Measurements from ENCODE around the gene MYH10. TPM values are rescaled to one million over a fixed set of nuclear protein-coding genes. Genes with fewer than 3 reads are reported as not detected.

Gene MYH10
- total RNA-seq, 1 donor from 2014 or later = 378 TPM

DNA sequence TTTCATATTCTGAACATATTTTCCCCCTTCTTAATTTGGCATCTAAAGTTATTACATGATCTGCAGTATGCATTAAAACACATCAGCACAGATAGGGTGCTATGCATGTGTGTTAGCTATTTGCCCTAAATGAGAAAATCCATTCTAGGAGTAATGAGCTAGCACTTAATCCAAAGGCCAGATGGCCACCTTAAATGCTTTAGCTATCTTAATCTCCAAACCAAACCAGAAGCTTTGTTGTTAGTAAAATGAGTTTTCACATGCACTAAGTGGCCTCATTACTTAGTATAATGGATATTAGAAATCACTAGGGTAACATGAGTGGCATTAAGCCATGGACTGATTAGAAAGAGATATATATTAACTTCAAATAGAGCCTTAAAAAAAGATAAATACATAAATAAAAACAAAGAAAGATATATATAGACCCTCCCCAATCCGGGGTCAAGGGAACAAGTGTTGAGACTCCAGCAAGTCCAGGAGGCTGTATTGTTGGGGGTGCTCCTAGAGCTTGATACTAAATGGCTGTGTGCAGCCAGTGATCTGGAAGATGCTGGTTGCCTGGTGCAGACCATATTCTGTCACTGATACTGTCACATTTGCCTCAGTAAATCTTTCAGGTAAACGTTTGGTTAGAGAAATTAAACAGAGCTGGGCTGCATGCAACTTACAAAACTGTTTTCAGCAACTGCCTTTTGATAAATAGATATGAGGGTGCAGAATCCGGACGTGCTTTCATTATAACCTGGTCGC is 67.3 kb downstream of the MYH10 start:
- Histone ChIP-seq H3K36me3 (peaks cover 30 to 48% of the 10 kb centered on the region in 2 donors), H3K4me3 (no peak overlapping the region), H3K27me3 (no peaks in the 10 kb centered on the region), H3K27ac (peak overlapping the region; percentile 36 to 60), H3K9me3 (no peaks in the 10 kb centered on the region), H3K4me1 (peaks cover 2 to 32% of the 10 kb centered on the region in 2 donors)
- no peak for DNase-seq (ENCODE audit: low spot score in 2 of 2)
- intact Hi-C loops (cut with DNase I) = no loop called here
- no peak for TF ChIP-seq CTCF (IDR thresholded peaks at IDR 0.05)

- no peak for TF ChIP-seq CTCF (IDR thresholded peaks at IDR 0.05)
- H3K4me1 ChIP-seq = peaks cover 13 to 44% of the 10 kb centered on the region in 2 donors
- intact Hi-C loops (cut with DNase I) = no loop called here
- DNase-seq (ENCODE audit: low spot score in 2 of 2) = no peak
- H3K27me3 ChIP-seq = no peaks in the 10 kb centered on the region
- H3K36me3 ChIP-seq = peaks cover 14 to 33% of the 10 kb centered on the region in 2 donors
- no peaks in the 10 kb centered on the region for H3K9me3 ChIP-seq
- no peak overlapping the region for H3K4me3 ChIP-seq
- peak overlapping the region; percentile 41 to 73 for H3K27ac ChIP-seq
These were observed 72.4 kb downstream of the MYH10 start for GRCh38 chr17:8558144-8558543.

- TF ChIP-seq CTCF (IDR thresholded peaks at IDR 0.05) = no peak
- intact Hi-C loops (cut with DNase I) = no loop called here
- peak in 1 of 2 donors; percentile 76 for DNase-seq (ENCODE audit: low spot score in 2 of 2)
- Histone ChIP-seq H3K27ac (peak overlapping the region; percentile 41 to 73), H3K9me3 (no peaks in the 10 kb centered on the region), H3K4me3 (no peak overlapping the region), H3K36me3 (peaks cover 22 to 36% of the 10 kb centered on the region in 2 donors), H3K4me1 (peaks cover 20 to 52% of the 10 kb centered on the region in 2 donors), H3K27me3 (no peaks in the 10 kb centered on the region)
These were observed 73.2 kb downstream of the MYH10 start for GRCh38 chr17:8557176-8557806.

DNA sequence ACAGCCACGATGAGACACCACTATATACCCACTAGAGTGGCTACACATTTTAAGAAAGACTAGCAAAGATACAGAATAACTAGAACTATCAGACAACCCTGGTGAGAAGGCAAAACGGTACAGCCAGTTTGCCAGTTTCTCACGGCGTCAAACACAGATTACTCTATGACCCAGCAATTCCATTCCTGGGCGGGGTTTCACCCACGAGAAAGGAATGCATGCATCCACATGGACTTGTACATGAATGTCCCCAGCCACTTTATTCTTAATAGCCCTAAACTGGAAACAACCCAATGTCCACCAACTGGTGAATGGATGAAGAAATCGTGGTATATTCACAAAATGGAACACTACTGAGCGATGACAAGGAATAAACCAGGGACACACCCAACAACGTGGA is 74.5 kb downstream of the MYH10 start:
- Histone ChIP-seq H3K36me3 (peaks cover 32 to 38% of the 10 kb centered on the region in 2 donors), H3K9me3 (no peaks in the 10 kb centered on the region), H3K4me3 (no peak overlapping the region), H3K27me3 (no peaks in the 10 kb centered on the region), H3K4me1 (peaks cover 21 to 57% of the 10 kb centered on the region in 2 donors), H3K27ac (peak overlapping the region; percentile 41 to 73)
- DNase-seq (ENCODE audit: low spot score in 2 of 2) = peak in 1 of 2 donors; percentile 84
- TF ChIP-seq CTCF (IDR thresholded peaks at IDR 0.05) = no peak
- intact Hi-C loops (cut with DNase I) = no loop called here

DNA sequence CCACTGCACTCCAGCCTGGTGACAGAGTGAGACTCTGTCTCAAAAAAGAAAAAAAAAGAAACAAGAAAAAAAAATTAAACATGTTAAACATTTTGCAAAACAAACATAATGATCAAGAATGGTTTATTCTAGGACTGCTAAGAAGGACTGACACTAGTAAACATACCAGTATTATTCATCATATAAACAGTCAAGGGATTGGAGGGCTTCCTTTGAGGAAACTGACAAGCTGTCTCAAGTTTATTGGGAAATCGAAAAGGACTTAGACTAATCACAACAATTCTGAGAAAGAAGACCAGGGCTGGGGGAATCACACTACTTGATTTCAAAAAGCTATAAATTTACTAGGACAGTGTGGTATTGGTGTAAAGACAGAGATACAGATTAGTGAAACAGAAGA is 75.5 kb downstream of the MYH10 start:
- no peak for DNase-seq (ENCODE audit: low spot score in 2 of 2)
- H3K27me3 ChIP-seq = no peaks in the 10 kb centered on the region
- H3K4me3 ChIP-seq = peak overlapping the region in 1 of 2 donors; percentile 0
- peaks cover 21 to 57% of the 10 kb centered on the region in 2 donors for H3K4me1 ChIP-seq
- H3K9me3 ChIP-seq = no peaks in the 10 kb centered on the region
- peaks cover 28% of the 10 kb centered on the region in 2 donors for H3K36me3 ChIP-seq
- intact Hi-C loops (cut with DNase I) = no loop called here
- TF ChIP-seq CTCF (IDR thresholded peaks at IDR 0.05) = no peak
- H3K27ac ChIP-seq = peak overlapping the region; percentile 41 to 73
